GM10266 (cell line): Measurements from ENCODE around the gene DCUN1D3.
"Not testable (repeated sequence)": the region's sequence is repeated elsewhere in the genome, so short reads cannot be mapped to it uniquely, and the experiment has no call there.

Source experiments
- DNase-seq: peaks from one replicate; pipeline ENCODE4 v3.0.0; 2012; ENCODE audit errors: extremely low spot score
- TF ChIP-seq, protein P1 (sequence below): IDR thresholded peaks from 2 replicates; pipeline ENCODE4 v1.5.1; 2012; ENCODE audit warnings: mild to moderate bottlenecking, low read depth; ENCODE audit not compliant: control insufficient read depth, insufficient read depth; ENCODE audit errors: missing control alignments

DCUN1D3 gene

DNA sequence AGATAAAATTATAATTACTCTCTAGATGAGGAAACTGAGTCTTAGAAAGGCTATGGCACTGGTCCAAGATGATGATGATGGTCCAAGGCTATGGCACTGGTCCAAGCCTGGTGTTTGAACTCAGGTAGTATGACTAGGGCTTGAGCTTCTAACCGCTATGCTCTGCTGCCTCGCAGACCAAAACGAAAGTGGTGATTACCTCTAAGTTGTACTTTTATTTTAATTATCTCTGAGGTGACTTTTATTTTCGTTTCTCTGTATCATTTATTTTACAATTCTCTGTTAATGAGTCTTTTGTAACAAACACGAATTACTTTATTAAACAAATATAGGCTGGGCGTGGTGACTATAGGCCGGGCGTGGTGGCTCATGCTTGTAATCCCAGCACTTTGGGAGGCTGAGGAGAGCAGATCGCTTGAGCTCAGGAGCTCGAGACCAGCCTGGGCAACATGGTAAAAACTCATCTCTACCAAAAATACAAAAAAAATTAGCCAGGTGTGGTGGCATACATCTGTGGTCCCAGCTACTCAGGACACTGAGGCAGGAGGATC, 88.2 kb downstream of the DCUN1D3 start:
- no peak for DNase-seq
- TF ChIP-seq, protein P1, sequence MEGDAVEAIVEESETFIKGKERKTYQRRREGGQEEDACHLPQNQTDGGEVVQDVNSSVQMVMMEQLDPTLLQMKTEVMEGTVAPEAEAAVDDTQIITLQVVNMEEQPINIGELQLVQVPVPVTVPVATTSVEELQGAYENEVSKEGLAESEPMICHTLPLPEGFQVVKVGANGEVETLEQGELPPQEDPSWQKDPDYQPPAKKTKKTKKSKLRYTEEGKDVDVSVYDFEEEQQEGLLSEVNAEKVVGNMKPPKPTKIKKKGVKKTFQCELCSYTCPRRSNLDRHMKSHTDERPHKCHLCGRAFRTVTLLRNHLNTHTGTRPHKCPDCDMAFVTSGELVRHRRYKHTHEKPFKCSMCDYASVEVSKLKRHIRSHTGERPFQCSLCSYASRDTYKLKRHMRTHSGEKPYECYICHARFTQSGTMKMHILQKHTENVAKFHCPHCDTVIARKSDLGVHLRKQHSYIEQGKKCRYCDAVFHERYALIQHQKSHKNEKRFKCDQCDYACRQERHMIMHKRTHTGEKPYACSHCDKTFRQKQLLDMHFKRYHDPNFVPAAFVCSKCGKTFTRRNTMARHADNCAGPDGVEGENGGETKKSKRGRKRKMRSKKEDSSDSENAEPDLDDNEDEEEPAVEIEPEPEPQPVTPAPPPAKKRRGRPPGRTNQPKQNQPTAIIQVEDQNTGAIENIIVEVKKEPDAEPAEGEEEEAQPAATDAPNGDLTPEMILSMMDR: no peak

DNA sequence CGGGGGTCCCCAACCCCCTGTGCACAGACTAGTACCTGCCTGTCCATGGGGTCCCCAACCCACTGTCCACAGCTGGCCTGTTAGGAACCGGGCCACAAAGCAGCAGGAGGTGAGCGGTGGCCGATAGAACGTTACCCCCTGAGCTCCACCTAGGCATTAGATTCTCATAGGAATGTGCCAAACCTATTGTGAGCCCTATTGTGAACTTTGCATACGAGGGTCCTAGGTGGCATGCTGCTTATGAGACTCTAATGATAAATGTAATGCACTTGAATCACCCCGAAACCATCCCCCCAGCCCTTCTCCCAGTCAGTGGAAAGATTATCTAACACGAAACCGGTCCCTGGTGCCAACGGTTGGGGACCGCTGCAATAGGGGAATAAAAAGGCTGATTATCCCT, 92.3 kb downstream of the DCUN1D3 start:
- no peak for DNase-seq
- TF ChIP-seq, protein P1: no peak

DNA sequence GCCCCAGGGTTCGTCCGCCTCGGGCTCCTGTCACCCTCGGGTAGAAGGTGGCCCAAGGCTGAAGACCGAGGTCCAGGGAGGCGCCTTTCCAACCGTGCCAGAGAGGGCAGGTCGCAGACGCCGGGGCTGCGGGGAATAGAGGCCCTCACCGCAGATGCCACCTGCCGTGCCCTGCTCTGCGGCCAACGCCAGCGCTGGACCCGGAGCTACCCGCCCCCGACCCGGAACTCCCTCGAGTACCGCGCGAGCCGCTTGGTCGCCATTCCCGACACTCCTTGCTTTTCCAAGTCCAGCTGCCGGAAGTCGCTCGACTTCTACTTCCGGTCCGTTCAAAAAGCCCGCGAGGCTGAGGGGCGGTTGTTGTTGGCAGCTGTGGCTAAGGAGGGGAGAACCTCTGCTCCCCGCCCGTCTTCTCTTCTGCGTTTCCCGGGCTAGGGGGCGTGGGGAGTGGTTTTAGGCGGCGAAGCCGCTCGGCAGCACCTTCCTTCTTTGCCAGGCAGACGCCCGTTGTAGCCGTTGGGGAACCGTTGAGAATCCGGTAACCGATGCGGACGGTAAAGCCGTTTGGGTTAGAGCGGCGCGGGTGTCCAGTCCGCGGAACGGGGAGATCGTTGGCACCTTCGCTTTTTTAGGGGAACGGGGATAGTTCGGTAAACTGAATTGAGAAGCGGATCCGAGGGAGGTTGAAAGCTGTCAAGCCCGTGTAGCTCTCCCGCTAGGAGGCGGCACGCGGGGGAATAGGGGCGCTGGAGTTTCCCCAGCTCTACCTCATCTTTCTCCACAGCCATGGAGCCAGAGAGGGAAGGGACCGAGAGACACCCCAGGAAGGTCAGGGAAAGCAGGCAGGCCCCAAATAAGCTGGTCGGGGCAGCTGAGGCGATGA, 93.7 kb downstream of the DCUN1D3 start, which contains the start of the genes ERI2 and REXO5:
ERI2 (minus strand) TSS at position 305 of the 883 bp plus-strand sequence; CDS start at position 263, 42 bp downstream.
REXO5 (plus strand) TSS at position 360 of the 883 bp plus-strand sequence; CDS start at position 787, 427 bp downstream.
- DNase-seq: peak; percentile 86
- TF ChIP-seq, protein P1: peak; percentile 58

DNA sequence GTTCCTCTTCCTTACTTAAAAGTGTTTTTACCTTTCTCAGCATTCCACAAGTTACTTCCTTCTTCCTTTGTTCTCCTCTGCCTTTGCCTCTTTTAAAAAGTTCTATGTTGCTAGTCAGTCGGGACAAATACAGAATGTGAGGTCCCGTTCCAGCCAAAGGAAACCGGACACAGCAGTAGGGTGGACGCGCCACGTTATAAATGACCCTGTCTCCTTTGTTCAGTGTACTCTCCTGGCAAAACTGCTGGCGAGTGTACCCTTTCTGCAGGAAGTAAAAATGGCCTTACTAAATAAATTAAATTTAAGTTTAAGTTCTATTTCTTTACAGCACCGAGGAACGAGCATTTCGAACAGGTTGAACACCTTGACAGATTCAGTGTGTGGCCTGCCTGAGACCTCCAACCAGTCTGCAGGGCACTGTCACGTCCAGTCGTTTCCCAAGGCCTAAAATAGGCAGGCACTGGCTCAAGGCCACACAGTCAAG, 94.4 kb downstream of the DCUN1D3 start:
- DNase-seq: not testable (repeated sequence)
